H1 (cell line): ENCODE results near the gene GRID1. TPM values are rescaled to one million over a fixed set of nuclear protein-coding genes. Genes with fewer than 3 reads are reported as not detected.

Experiments used
- CTCF ChIA-PET: fragments of 300-600 bp; sonication (Branson Sonifier 250); formaldehyde crosslinking; loops from one replicate; lab custom pipeline; 2021; ENCODE audit not compliant: partially characterized antibody; lab: Charles Lee
- POLR2A ChIA-PET: fragments of 300-600 bp; sonication (Branson Sonifier 250); formaldehyde crosslinking; loops from one replicate; lab custom pipeline; 2021; ENCODE audit warnings: inconsistent platforms; ENCODE audit not compliant: partially characterized antibody; lab: Charles Lee
- DNase-seq, 2 experiments: peaks; one replicate each; pipeline versions ENCODE4 v3.0.0 to v3.0.0-alpha.2; 2010 to 2022; ENCODE audit warnings: low spot score in 2 of 2, low read depth in 1 of 2, mixed read lengths in 1 of 2
- FAIRE-seq: peaks from 2 replicates; lab custom pipeline; 2011; peaks lifted over from hg19 to GRCh38; lab: Jason Lieb, UNC
- H2AFZ ChIP-seq: 2 replicates; pipeline ENCODE4 v1.8.1; 2012; ENCODE audit warnings: low read length, inconsistent platforms
- H2AK5ac ChIP-seq: 2 replicates; pipeline ENCODE4 v1.6.1; 2013; ENCODE audit warnings: low read depth, low read length
- H2BK120ac ChIP-seq: replicated peaks from 2 replicates; pipeline ENCODE3; 2013; ENCODE audit warnings: low read depth, low read length, inconsistent platforms
- H2BK12ac ChIP-seq: 2 replicates; pipeline ENCODE4 v1.6.1; 2013; ENCODE audit warnings: low read depth, low read length
- H2BK15ac ChIP-seq: 2 replicates; pipeline ENCODE4 v1.6.1; 2013; ENCODE audit warnings: low read length
- H2BK20ac ChIP-seq: 2 replicates; pipeline ENCODE4 v1.6.1; 2013; ENCODE audit warnings: low read length
- H2BK5ac ChIP-seq: 2 replicates; pipeline ENCODE4 v1.6.1; 2013; ENCODE audit warnings: low read depth, low read length
- H3K14ac ChIP-seq: 2 replicates; pipeline ENCODE4 v1.6.1; 2013; ENCODE audit warnings: inconsistent platforms; ENCODE audit not compliant: insufficient read length
- H3K18ac ChIP-seq: 2 replicates; pipeline ENCODE4 v1.6.1; 2013; ENCODE audit warnings: low read length; ENCODE audit errors: extremely low read depth
- H3K23ac ChIP-seq: 2 replicates; pipeline ENCODE4 v1.6.1; 2013; ENCODE audit warnings: inconsistent platforms; ENCODE audit not compliant: insufficient read length
- H3K23me2 ChIP-seq: 2 replicates; pipeline ENCODE4 v1.6.1; 2013; ENCODE audit warnings: low read depth, low read length
- H3K27ac ChIP-seq: 2 replicates; pipeline ENCODE4 v1.6.1; 2011; ENCODE audit warnings: low read depth, low read length, inconsistent platforms
- H3K27me3 ChIP-seq, 4 experiments: replicated peaks in 1 of 4; 1 replicate in 1 of 4; 2 replicates in 3 of 4; pipeline versions ENCODE4 v1.6.1 to v1.8.1; 2011 to 2013; ENCODE audit warnings: low read length in 3 of 4, mild to moderate bottlenecking in 3 of 4, inconsistent platforms in 2 of 4, mixed read lengths in 2 of 4, moderate library complexity in 1 of 4; ENCODE audit not compliant: control insufficient read depth in 3 of 4, insufficient read depth in 3 of 4; ENCODE audit errors: extremely low read depth in 1 of 4
- H3K36me3 ChIP-seq, 4 experiments: 2 replicates each; pipeline versions ENCODE4 v1.6.1 to v1.8.1; 2011 to 2013; ENCODE audit warnings: mild to moderate bottlenecking in 4 of 4, low read length in 3 of 4, moderate library complexity in 2 of 4, control low read depth in 1 of 4, inconsistent platforms in 1 of 4; ENCODE audit not compliant: insufficient read depth in 4 of 4, control insufficient read depth in 2 of 4
- H3K4ac ChIP-seq: replicated peaks from 2 replicates; pipeline ENCODE3; 2013; ENCODE audit warnings: low read length, low read depth, mixed read lengths, inconsistent platforms; ENCODE audit not compliant: insufficient read length
- H3K4me1 ChIP-seq, 4 experiments: replicated peaks in 1 of 4; 1 replicate in 1 of 4; 2 replicates in 3 of 4; pipeline versions ENCODE4 v1.6.1 to v1.8.1; 2011 to 2013; ENCODE audit warnings: low read length in 3 of 4, inconsistent platforms in 2 of 4, mixed read lengths in 1 of 4; ENCODE audit not compliant: insufficient read depth in 4 of 4, control insufficient read depth in 3 of 4
- H3K4me2 ChIP-seq, 2 experiments: 2 replicates each; pipeline versions ENCODE4 v1.6.1 to v1.8.1; 2011 to 2013; ENCODE audit warnings: low read depth in 2 of 2, low read length in 2 of 2, control low read depth in 1 of 2, inconsistent platforms in 1 of 2, mild to moderate bottlenecking in 1 of 2; ENCODE audit not compliant: insufficient read depth in 1 of 2
- H3K4me3 ChIP-seq, 4 experiments: fragments of 200-600, 300-600 bp in 1 of 4; sonication (generic), shearing (Covaris generic), sonication (Bioruptor Twin) in 1 of 4; 2 replicates each; pipeline versions ENCODE4 v1.5.1 to v1.8.1; 2011 to 2016; ENCODE audit warnings: low read length in 4 of 4, low read depth in 3 of 4, control low read depth in 2 of 4, inconsistent platforms in 2 of 4, mild to moderate bottlenecking in 2 of 4, mixed read lengths in 1 of 4, moderate library complexity in 1 of 4; ENCODE audit not compliant: insufficient read depth in 2 of 4; ENCODE audit errors: extremely low read depth in 1 of 4
- H3K56ac ChIP-seq: replicated peaks from 2 replicates; pipeline ENCODE3; 2013; ENCODE audit warnings: low read depth, mild to moderate bottlenecking, mixed read lengths, low read length, inconsistent platforms; ENCODE audit not compliant: insufficient read length
- H3K79me1 ChIP-seq: 2 replicates; pipeline ENCODE4 v1.6.1; 2013; ENCODE audit warnings: low read depth, low read length, control low read depth
- H3K79me2 ChIP-seq, 2 experiments: 2 replicates each; pipeline versions ENCODE4 v1.6.1 to v1.8.1; 2012 to 2013; ENCODE audit warnings: low read length in 2 of 2, mild to moderate bottlenecking in 2 of 2, inconsistent platforms in 1 of 2; ENCODE audit not compliant: insufficient read depth in 2 of 2, control insufficient read depth in 1 of 2
- H3K9ac ChIP-seq, 4 experiments: replicated peaks in 1 of 4; 1 replicate in 1 of 4; 2 replicates in 3 of 4; pipeline versions ENCODE4 v1.6.1 to v1.8.1; 2011 to 2013; ENCODE audit warnings: low read depth in 3 of 4, low read length in 3 of 4, control low read depth in 2 of 4, mild to moderate bottlenecking in 2 of 4, moderate library complexity in 2 of 4, inconsistent platforms in 1 of 4; ENCODE audit errors: extremely low read depth in 1 of 4
- H3K9me3 ChIP-seq, 2 experiments: 2 replicates each; pipeline versions ENCODE4 v1.6.1 to v1.8.1; 2012 to 2013; ENCODE audit warnings: mild to moderate bottlenecking in 2 of 2, moderate library complexity in 2 of 2, control low read depth in 1 of 2, inconsistent platforms in 1 of 2, low read depth in 1 of 2, low read length in 1 of 2, mixed read lengths in 1 of 2; ENCODE audit not compliant: insufficient read depth in 2 of 2
- H4K20me1 ChIP-seq, 2 experiments: replicated peaks in 1 of 2; 2 replicates each; pipeline versions ENCODE3 to v1.8.1; 2011 to 2013; ENCODE audit warnings: inconsistent platforms in 2 of 2, low read length in 2 of 2, mild to moderate bottlenecking in 1 of 2; ENCODE audit not compliant: insufficient read depth in 2 of 2, control insufficient read depth in 1 of 2
- H4K5ac ChIP-seq: 2 replicates; pipeline ENCODE4 v1.6.1; 2013; ENCODE audit warnings: low read length, low read depth, mixed read lengths, inconsistent platforms; ENCODE audit not compliant: insufficient read length
- H4K8ac ChIP-seq: 2 replicates; pipeline ENCODE4 v1.8.0; 2013; ENCODE audit warnings: mild to moderate bottlenecking, moderate library complexity, low read length, inconsistent platforms; ENCODE audit not compliant: insufficient read depth; ENCODE audit errors: extremely low read depth
- H4K91ac ChIP-seq: replicated peaks from 2 replicates; pipeline ENCODE3; 2013; ENCODE audit warnings: low read length, mixed read lengths, inconsistent platforms; ENCODE audit not compliant: insufficient read length
- CREB1 ChIP-seq: IDR thresholded peaks from 2 replicates; pipeline ENCODE4 v1.6.1; 2012; ENCODE audit warnings: inconsistent platforms
- E2F6 ChIP-seq: IDR thresholded peaks from 2 replicates; pipeline ENCODE4 v1.6.1; 2012; ENCODE audit warnings: inconsistent platforms
- HDAC2 ChIP-seq, 2 experiments: fragments of 300-600 bp in 1 of 2; sonication (generic) in 1 of 2; IDR thresholded peaks; 2 replicates each; pipeline ENCODE4 v1.6.1; 2011 to 2012; ENCODE audit warnings: low read depth in 2 of 2, low read length in 2 of 2, mild to moderate bottlenecking in 2 of 2, moderate library complexity in 2 of 2, borderline replicate concordance in 1 of 2, inconsistent platforms in 1 of 2
- JUN ChIP-seq: IDR thresholded peaks from 2 replicates; pipeline ENCODE4 v1.6.1; 2011; ENCODE audit warnings: low read depth, mild to moderate bottlenecking, improper control_type of control experiment, low read length
- KDM5A ChIP-seq: fragments of 200-600 bp; IDR thresholded peaks from 2 replicates; pipeline ENCODE4 v1.7.1; 2012; ENCODE audit warnings: mild to moderate bottlenecking, low read length, inconsistent platforms, mixed read lengths
- MAX ChIP-seq: IDR thresholded peaks from 2 replicates; pipeline ENCODE4 v1.6.1; 2012; ENCODE audit warnings: inconsistent platforms
- NANOG ChIP-seq: IDR thresholded peaks from 2 replicates; pipeline ENCODE4 v1.6.1; 2011; ENCODE audit warnings: low read length, low read depth, mild to moderate bottlenecking, inconsistent platforms; ENCODE audit not compliant: insufficient read depth, poor library complexity, severe bottlenecking
- PHF8 ChIP-seq: fragments of 200-600 bp; sonication (generic); conservative IDR thresholded peaks from 2 replicates; pipeline ENCODE4 v1.7.1; 2012; ENCODE audit warnings: low read depth, mild to moderate bottlenecking, inconsistent platforms, low read length, moderate library complexity
- RBBP5 ChIP-seq: IDR thresholded peaks from 2 replicates; pipeline ENCODE4 v1.7.1; 2012; ENCODE audit warnings: low read depth, mild to moderate bottlenecking, inconsistent platforms, low read length, moderate library complexity, borderline replicate concordance
- SUZ12 ChIP-seq: fragments of 200-600 bp; sonication (generic); IDR thresholded peaks from 2 replicates; pipeline ENCODE4 v1.6.1; 2012; ENCODE audit warnings: mild to moderate bottlenecking, inconsistent platforms, low read length, moderate library complexity, mixed read lengths
- TAF7 ChIP-seq: optimal IDR thresholded peaks from 2 replicates; pipeline ENCODE3; 2011; ENCODE audit warnings: low read depth, mild to moderate bottlenecking, inconsistent platforms, low read length, moderate library complexity, borderline replicate concordance
- WGBS, 2 experiments: shearing (Covaris generic) in 1 of 2; methylation state at CpG; one replicate each; pipeline versions ENCODE4 v1.1.6 to v1.1.7; 2013 to 2015; ENCODE audit warnings: low lambda C conversion rate in 2 of 2, mixed read lengths in 2 of 2, inconsistent platforms in 1 of 2, low coverage in 1 of 2, missing lambda C conversion rate in 1 of 2; ENCODE audit not compliant: insufficient replicate concordance in 2 of 2, insufficient coverage in 1 of 2, insufficient read length in 1 of 2; ENCODE audit errors: extremely low coverage in 1 of 2, missing lambda C conversion rate in 1 of 2; 5-methylcytosine and 5-hydroxymethylcytosine counted together
- polyA plus RNA-seq, 7 experiments: library from polyadenylated mRNA; depleted of rRNA in 3 of 7; stranded (reverse) in 5 of 7; unstranded in 2 of 7; fragments of >200 nt in 5 of 7; fragments of 200-250 nt in 2 of 7; gene quantifications; 1 replicate in 5 of 7; 2 replicates in 1 of 7; 4 replicates in 1 of 7; pipeline versions ENCODE4 v1.2.1 to v1.2.3, GENCODE V29; 2011 to 2013; ENCODE audit warnings: missing spikeins in 2 of 7, mixed read lengths in 2 of 7
- total RNA-seq: library from RNA; stranded (reverse); fragmentation: NEBNext Ultra II Directional; extraction: Animal tissue kit (Norgen Biotek cat#: 25700); gene quantifications from 2 replicates; pipeline ENCODE4 v1.2.1, GENCODE V29; 2021

Gene GRID1
- total and polyA plus RNA-seq, 2 of the 8 experiments (the other 6 are each of a cell fraction or from before 2014, with no cell fraction given): 0.22 to 0.30 TPM

GRCh38 chr10:86224354-86225102 is 142.1 kb downstream of the GRID1 start:
- Histone ChIP-seq H3K56ac (no peak overlapping the region), H4K5ac (no peak overlapping the region), H3K79me1 (no peaks in the 10 kb centered on the region), H3K18ac (no peak overlapping the region), H3K27ac (no peak overlapping the region), H3K36me3 (no peaks in the 10 kb centered on the region), H3K4me2 (no peak overlapping the region), H2AFZ (no peak overlapping the region), H2BK12ac (0 out of 2 replicates have a peak overlapping the region, but pooled peaks have one; percentile 27), H3K79me2 (no peaks in the 10 kb centered on the region), H4K20me1 (no peaks in the 10 kb centered on the region), H2BK15ac (0 out of 2 replicates have a peak overlapping the region, but pooled peaks have one; percentile 46), H2BK5ac (no peak overlapping the region; the same call in 1 of the 2 replicates), H4K91ac (no peak overlapping the region), H3K4me3 (no peak overlapping the region), H3K4me1 (peaks cover 0 to 3% (median 0%) of the 10 kb centered on the region in 4 experiments; a peak in 1 of 7 replicates), H3K23me2 (peaks cover 4% of the 10 kb centered on the region; the same call in 1 of the 2 replicates), H3K4ac (no peak overlapping the region), H3K23ac (no peak overlapping the region), H3K14ac (no peak overlapping the region), H3K9ac (no peak overlapping the region), H2BK20ac (no peak overlapping the region), H4K8ac (no peak overlapping the region), H2BK120ac (no peak overlapping the region), H3K27me3 (no peaks in the 10 kb centered on the region), H3K9me3 (no peaks in the 10 kb centered on the region), H2AK5ac (no peak overlapping the region)
- no peak for DNase-seq
- FAIRE-seq: no peak
- POLR2A ChIA-PET: no interaction called here
- 92% methylated on average over 8 of the region's 8 CpGs; no CpG with 5 or more reads in 1 of the 2 experiments for WGBS, 2 experiments
- CTCF ChIA-PET: interaction anchor here (0.6 to 2.7 kb wide), 13 partner anchors 8 to 161 kb away, joined by 3 to 7 read pairs (median 4); no protein-coding TSS in a partner anchor
- TF ChIP-seq KDM5A (no peak), PHF8 (no peak), E2F6 (no peak), RBBP5 (no peak), MAX (no peak), TAF7 (no peak), SUZ12 (no peak), JUN (no peak), NANOG (no peak), CREB1 (no peak), HDAC2 (IDR thresholded peaks at IDR 0.05; ENCODE audit: borderline replicate concordance in 1 of 2, low read depth in 2 of 2, low read length in 2 of 2) (no peak)
